Measurements from ENCODE around the gene DCUN1D2.

Gene DCUN1D2

DNA sequence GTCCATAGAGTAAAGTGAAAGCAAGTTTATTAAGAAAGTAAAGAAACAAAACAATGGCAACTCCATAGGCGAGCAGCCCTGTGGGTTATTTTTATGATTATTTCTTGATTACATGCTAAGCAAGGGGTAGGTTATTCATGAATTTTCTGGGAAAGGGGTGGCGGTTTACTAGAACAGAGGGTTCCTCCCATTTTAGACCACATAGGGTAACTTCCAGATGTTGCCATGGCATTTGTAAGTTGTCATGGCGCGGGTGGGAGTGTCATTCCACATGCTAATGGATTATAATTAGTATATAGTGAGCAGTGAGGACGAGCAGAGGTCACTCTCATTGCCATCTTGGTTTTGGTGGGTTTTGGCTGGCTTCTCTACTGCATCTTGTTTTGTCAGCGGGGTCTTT is 8.4 kb upstream of the DCUN1D2 start:
- DNase-seq = no peak
- in situ Hi-C loops (cut with HindIII; ENCODE audit: low pct_ligation_motif_present, low pct_unique_long_range_greater_than_20kb, low sequenced_read_pairs) = no loop called here

DNA sequence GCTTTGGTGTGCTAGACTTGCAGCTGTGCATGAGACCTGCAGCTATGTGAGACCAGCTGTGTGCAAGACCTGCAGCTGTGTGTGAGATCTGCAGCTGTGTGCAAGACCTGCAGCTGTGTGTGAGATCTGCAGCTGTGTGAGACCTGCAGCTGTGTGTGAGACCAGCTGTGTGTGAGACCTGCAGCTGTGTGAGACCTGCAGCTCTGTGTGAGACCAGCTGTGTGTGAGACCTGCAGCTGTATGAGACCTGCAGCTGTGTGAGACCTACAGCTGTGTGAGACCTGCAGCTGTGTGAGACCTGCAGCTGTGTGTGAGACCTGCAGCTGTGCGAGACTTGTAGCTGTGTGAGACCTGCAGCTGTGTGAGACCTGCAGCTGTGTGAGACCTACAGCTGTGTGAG is 6.7 kb upstream of the DCUN1D2 start:
- in situ Hi-C loops (cut with HindIII; ENCODE audit: low pct_ligation_motif_present, low pct_unique_long_range_greater_than_20kb, low sequenced_read_pairs) = no loop called here
- no peak for DNase-seq

DNA sequence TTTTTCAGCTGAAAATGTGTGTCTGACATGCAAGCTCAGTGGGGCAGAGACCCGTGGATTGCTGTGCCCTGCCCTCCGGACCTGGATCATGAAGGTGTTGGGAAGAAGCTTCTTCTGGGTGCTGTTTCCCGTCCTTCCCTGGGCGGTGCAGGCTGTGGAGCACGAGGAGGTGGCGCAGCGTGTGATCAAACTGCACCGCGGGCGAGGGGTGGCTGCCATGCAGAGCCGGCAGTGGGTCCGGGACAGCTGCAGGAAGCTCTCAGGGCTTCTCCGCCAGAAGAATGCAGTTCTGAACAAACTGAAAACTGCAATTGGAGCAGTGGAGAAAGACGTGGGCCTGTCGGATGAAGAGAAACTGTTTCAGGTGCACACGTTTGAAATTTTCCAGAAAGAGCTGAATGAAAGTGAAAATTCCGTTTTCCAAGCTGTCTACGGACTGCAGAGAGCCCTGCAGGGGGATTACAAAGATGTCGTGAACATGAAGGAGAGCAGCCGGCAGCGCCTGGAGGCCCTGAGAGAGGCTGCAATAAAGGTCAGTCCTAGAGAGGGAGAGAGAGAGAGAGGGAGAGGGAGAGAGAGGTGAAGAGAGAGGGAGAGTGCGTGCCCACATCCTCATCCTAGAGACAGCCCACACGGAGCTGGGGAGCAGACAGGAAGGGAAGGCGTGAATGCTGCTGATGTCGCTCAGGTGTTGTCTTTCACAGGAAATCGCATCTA is 5.1 kb upstream of the DCUN1D2 start:
- DNase-seq = no peak
- in situ Hi-C loops (cut with HindIII; ENCODE audit: low pct_ligation_motif_present, low pct_unique_long_range_greater_than_20kb, low sequenced_read_pairs) = no loop called here

DNA sequence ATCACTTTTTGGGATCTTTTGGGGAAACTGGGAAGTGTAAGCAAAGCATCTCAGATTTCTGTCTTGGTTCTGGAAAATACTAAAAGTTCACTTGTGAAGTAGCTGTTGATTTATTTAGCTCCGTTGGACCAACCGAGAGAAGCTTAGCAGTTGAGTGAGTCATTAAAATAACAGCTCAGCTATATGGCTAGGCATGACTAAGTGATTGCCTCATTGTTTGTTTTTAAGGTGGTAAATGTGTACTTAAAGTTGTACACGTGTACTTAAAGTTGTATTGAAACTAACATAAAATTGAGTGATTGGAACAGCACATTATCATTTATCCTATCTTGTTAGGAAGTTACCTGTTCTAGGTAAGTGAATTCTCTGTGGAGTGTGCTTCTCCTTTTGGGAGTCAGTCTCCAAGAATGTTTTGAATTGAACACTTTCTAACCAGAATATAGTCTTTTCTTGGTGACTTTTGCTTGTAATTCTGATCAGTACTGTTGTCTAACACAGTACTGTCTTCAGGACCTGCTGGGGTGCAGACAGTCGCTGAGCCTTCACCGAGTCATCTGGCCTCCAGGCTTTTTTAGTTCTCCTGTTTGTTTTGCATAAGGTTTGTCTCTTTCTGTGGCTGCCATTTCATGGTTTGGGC is 2.9 kb upstream of the DCUN1D2 start:
- peak; percentile 87 for DNase-seq
- in situ Hi-C loops (cut with HindIII; ENCODE audit: low pct_ligation_motif_present, low pct_unique_long_range_greater_than_20kb, low sequenced_read_pairs) = no loop called here

DNA sequence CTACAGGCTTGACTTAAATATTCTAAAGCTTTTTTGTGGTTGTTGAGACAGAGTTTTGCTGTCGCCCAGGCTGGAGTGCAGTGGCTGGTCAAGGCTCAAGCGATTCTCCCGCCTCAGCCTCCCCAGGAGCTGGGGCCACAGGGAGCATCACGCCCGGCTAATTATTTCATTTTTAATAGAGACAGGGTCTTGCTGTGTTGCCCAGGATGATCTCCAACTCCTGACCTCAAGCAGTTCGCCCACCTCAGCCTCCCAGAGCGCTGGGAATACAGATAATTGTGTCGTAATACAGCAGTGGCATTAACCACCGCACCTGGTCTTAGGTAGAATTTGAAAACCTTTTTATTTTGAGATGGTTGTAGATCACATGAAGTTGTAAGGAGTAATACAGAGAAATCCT is 1.5 kb upstream of the DCUN1D2 start:
- in situ Hi-C loops (cut with HindIII; ENCODE audit: low pct_ligation_motif_present, low pct_unique_long_range_greater_than_20kb, low sequenced_read_pairs) = no loop called here
- no peak for DNase-seq

DNA sequence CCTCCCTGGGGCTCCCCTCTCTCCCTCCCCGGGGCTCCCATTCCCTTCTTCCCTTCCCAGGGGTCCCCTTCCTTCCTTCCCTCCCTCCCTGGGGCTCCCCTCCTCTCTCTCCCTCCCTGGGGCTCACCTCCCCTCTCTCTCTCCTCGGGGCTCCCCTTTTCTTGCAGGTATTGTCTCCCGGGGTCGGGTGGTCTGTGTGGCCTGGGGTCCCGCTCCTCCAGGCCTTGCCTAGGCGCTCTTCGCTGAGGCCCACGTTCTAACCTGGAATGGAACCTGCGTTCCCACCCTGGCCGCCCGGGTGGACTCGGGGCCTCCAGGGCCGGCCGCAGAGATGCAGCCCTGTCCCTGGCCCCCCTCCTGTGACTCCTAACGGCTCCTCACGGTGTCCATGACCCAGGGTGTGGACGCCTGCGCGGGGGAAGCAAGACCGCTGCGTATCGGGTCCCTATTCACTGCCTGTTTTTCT is 940 bp upstream of the DCUN1D2 start:
- DNase-seq = peak; percentile 34
- in situ Hi-C loops (cut with HindIII; ENCODE audit: low pct_ligation_motif_present, low pct_unique_long_range_greater_than_20kb, low sequenced_read_pairs) = no loop called here

DNA sequence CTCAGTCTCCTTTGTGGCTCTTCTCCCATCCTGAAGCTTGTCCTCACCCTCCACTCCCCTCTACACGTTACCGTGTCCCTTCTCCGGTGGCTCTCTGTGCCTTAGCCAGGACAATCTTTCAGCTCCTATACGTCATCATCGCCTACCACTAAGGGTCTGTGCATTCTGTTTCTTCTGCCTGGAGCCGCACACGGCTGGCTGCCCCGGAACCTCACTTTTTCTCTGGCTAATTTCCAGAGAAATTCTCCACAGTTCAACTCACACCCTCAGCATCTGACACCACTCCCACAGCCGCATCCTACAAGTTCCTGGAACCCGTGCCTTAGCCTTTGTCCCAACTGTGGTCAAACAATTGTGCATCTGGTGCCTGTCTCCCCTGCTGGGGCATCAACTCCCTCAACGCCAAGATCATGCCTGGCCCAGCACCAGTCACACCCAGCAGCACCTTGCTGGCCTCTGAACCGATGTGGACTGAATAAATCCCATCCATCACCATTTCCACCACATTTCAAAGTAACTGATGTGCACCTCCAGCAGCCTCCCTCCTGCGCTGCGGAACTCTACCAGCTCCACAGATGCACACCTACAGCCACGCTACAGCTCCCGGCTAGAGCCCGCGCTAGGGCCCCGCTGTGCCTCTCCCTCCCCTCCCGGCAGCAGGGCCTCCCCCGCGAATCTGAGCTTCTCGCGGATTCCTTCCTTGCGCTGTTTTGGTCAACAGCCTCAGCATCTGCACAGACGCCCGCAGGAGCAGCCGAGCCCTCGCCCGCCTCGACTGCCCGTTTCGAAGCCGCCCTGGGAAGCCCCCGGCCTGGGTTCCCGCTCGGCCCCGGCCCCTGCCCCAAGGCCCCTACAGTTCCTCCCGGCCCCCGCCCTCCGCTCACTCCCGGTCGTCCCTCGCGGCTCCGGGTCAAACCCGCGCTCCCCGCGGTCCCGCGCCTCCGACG is 689 bp downstream of the DCUN1D2 start:
- in situ Hi-C loops (cut with HindIII; ENCODE audit: low pct_ligation_motif_present, low pct_unique_long_range_greater_than_20kb, low sequenced_read_pairs) = no loop called here
- DNase-seq = peak; percentile 65

DNA sequence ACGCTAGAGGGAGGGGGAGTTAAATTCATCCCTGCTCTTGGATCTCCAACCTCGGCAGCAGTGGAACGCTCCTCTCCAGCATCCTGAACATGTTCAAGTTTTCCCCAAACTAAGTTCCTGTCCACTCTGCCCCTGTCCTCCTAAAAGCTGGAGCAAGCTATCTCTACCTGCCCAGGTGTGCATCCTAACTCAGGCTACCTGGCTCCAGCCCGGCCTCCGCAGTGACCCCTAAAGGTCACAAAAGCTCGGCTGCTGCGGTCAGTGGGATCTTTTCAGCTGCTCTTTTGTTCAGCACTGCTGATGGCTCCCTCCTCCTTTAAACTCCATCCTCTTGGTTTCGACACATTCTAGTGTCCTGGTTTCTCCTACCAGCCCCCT is 1.4 kb downstream of the DCUN1D2 start:
- no peak for DNase-seq
- in situ Hi-C loops (cut with HindIII; ENCODE audit: low pct_ligation_motif_present, low pct_unique_long_range_greater_than_20kb, low sequenced_read_pairs) = no loop called here

DNA sequence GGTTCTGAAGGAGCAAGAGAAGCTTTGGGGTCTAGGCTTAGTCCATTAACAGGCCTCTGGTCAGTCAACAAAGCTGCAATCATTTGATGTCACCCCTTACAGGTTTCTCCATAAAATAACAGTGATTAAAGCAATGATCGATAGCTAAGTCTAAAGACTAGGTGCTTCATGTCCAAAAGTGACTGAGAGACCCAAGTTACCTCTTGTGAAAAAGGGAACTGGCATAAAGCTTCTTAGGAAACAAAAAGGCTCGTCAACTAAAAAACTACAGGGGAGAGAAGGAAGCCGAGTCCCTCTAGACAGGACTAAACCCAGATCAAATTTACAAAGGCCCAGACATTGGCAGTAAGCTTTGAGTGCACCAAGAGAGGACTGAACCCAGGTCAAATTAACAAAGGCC is 2.2 kb downstream of the DCUN1D2 start:
- in situ Hi-C loops (cut with HindIII; ENCODE audit: low pct_ligation_motif_present, low pct_unique_long_range_greater_than_20kb, low sequenced_read_pairs) = no loop called here
- no peak for DNase-seq

DNA sequence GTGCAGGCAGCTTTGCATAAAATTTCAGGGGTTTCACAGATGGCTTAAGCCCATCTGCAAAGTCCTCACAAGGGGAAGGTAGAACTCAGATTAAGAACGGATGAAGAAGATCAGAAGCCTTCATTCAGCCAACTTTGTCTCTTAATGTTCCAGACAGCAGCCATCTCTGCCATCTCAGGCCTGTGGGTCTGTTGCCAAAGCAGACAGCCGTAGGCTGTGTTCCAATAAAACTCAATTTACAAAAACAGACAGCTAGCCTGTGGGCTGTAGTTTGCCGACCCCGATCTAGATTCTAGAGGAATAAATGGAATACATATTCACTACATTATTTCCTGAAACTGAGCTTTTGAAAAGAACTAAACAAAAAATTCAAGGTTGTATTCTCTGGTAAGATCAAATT is 3.8 kb downstream of the DCUN1D2 start:
- DNase-seq = no peak
- in situ Hi-C loops (cut with HindIII; ENCODE audit: low pct_ligation_motif_present, low pct_unique_long_range_greater_than_20kb, low sequenced_read_pairs) = no loop called here

DNA sequence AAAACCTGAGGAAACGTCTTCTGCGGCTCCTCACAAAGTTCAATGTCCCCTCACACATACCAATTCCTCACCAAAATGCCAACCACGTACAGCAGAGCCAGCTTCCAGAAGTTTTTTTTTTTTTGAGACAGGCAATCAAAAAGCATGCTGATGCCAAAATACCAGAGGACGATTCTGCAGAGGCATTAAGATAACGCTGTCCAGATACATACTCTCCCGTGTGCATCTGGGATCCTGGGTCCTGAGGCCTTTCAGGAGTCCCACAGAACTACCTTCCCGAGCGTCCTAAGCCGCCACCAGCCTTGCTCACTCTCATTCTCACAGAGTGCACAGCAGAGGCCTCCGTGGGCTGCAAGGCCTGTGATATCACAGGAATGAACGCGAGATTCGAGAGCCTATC is 5.0 kb downstream of the DCUN1D2 start:
- in situ Hi-C loops (cut with HindIII; ENCODE audit: low pct_ligation_motif_present, low pct_unique_long_range_greater_than_20kb, low sequenced_read_pairs) = no loop called here
- DNase-seq = no peak

DNA sequence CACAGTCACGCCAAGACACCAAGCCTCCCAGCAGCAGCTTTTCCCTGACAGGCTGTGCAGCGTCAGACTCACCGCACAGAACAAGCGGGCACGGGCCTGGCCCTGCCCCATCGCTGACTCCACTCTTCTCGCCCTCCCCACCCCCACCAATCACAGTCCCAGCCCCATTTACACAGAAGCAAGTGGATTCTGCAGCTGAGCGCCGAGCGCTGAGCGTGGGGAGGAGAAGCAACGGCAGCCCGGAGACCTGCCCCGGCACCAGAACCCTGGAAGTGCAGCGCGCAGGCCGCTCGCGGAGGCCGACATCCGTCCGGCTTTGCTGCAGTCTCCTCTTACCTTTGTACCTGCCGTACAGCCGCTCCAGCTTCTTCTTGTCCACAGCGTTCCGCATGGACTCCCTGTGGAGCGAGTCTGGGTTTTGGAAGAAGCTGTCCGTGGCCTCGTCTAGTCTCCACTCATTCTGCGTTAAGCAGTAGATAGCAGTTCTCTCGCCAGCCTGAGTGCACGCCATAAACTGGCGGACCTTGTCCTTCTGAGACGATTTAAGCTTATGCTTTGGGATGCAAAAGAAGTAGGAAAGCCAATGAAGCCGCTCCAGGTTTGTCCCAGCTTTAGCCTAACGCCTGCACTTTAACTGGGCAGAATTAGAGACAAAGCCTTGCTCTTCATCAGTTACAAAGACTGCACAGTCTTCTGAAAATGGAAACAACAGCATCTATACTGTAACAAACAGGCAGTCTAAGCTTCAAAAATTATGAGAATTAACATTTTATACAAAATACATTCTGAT is 6.8 kb downstream of the DCUN1D2 start:
- no peak for DNase-seq
- in situ Hi-C loops (cut with HindIII; ENCODE audit: low pct_ligation_motif_present, low pct_unique_long_range_greater_than_20kb, low sequenced_read_pairs) = no loop called here

DNA sequence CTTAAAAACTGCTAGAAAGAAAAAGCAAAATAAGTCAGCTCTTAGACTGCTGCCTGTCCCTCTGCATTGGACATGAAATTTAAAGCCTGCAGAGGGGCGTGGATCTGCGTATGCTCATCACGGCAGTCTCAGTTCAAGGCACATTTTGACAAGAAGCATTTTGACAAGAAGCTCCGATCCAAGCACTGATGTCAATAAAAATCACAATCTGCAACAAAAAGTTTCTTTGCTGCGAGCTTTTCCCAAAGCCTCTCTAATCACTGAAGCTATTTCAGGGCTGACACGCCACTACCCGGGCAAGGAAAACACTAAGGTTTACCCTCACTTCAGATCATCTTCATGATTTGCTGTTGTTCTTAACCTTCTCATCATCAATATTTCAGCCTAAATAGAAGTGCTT is 7.4 kb downstream of the DCUN1D2 start:
- DNase-seq = no peak
- in situ Hi-C loops (cut with HindIII; ENCODE audit: low pct_ligation_motif_present, low pct_unique_long_range_greater_than_20kb, low sequenced_read_pairs) = no loop called here

DNA sequence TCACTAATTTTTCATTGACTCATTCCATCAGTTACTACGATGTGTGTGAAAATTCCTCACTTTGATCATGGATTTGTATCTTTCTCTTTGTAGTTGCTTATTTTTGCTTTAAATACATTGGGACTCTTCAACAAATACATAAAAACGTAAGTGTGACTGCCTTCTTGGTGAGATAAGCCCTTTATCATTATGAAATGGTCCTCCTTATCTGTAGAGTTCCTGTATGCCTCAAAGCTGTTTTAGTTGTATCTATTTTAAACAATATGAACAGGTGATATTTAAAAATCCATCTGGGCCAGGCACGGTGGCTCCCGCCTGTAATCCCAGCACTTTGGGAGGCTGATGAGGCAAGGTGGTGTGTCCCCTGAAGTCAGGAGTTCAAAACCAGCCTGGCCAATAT is 11.3 kb downstream of the DCUN1D2 start:
- in situ Hi-C loops (cut with HindIII; ENCODE audit: low pct_ligation_motif_present, low pct_unique_long_range_greater_than_20kb, low sequenced_read_pairs) = no loop called here
- no peak for DNase-seq

DNA sequence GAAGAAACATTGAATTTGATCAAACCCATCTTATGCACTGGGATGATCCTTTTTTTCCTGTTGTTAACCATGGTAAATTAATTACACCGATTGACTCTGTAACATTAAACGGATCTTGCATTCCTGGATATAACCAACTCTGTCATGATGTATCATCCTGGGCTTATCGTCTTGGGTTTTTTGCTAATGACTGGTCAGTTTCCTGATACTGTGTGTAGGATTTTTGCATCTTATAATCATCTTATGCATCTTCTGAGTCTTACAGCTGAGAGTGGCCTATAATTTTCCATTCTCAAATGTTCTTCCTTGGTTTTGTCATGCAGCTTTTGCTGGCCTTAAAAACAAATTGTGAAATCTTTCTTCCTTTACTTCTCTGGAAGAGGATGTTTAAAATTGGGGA is 12.8 kb downstream of the DCUN1D2 start:
- no peak for DNase-seq
- in situ Hi-C loops (cut with HindIII; ENCODE audit: low pct_ligation_motif_present, low pct_unique_long_range_greater_than_20kb, low sequenced_read_pairs) = no loop called here

DNA sequence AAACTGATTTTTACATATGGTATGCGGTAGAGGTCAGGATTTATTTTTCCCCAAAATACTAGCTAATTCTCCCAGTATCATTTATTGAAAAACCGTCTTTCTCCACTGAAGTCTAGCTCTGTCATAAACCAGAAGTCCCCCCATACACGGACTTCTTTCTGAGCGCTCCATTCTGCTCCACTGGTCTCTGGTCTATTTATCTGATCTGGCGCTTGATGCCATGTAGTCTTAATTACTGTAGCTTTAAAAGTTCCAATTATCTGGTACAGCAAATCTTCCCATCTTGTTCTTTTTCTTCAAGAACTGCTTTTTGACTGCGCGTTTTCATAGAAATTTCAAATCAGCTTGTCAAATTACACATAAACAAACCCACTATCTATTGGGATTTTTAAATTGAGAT is 13.7 kb downstream of the DCUN1D2 start:
- no peak for DNase-seq
- in situ Hi-C loops (cut with HindIII; ENCODE audit: low pct_ligation_motif_present, low pct_unique_long_range_greater_than_20kb, low sequenced_read_pairs) = no loop called here

DNA sequence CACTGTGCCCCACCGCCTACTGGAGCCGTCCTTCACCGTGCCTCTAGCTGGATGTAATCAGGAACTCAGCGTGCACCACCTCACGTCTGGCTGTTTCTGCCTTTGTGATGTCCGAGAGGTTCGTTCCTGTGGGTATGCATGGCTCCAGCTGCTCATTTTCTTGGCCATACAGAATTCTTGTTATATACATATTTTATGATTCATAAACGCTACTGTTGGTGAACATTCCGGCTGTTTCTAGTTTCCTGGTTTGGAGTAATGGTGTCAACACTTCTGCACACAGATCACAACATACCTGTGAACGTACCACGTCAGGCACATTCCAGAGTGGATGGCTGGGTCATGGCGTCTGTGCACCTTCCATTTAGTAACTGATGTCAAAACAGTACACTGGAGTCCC is 14.6 kb downstream of the DCUN1D2 start:
- in situ Hi-C loops (cut with HindIII; ENCODE audit: low pct_ligation_motif_present, low pct_unique_long_range_greater_than_20kb, low sequenced_read_pairs) = no loop called here
- DNase-seq = no peak

DNA sequence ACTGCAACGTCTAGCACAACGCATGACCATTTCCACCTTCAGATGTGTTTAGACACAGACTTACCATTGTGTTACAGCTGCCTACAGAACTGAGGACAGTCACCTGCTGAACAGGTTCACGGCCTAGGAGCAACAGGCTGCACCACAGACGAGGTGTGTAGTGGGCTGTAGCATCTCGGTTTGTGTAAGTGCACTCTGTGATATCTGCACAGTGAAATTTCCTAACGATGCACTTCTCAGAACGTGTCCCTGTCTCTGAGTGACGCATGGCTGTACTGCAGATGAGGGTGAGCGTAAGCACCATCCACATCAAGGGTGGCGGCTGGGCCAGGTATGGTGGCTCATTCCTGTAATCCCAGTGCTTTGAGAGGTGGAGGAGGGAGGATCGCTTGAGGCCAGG is 15.2 kb downstream of the DCUN1D2 start:
- DNase-seq = no peak
- in situ Hi-C loops (cut with HindIII; ENCODE audit: low pct_ligation_motif_present, low pct_unique_long_range_greater_than_20kb, low sequenced_read_pairs) = no loop called here

DNA sequence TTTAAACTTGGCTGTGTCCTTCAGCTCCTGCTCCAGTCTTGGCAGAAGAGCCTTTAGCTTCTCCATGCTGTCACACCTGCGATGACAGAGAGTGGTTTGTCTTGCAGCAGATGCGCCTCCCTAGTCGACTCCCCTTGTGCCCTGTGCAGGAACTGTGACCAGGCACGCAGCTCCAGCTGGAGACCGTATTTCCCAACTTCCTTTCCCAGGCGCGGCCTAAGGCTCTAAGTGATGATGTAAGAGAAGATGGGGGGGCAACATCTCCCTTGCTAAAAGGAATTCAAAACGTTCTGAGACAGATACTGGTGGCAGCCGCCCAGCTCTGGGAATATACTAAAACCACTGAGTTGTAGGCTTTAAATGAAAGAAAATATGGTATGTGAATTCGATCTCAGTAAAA is 16.3 kb downstream of the DCUN1D2 start:
- DNase-seq = no peak

More for the DNA sequence above, 16.3 kb downstream of the DCUN1D2 start:
- in situ Hi-C loops (cut with HindIII; ENCODE audit: low pct_ligation_motif_present, low pct_unique_long_range_greater_than_20kb, low sequenced_read_pairs) = no loop called here

Data from ACHN (cell line).